ENCODE measurements around the gene CCDC87.

The CCDC87 gene

GRCh38 chr11:66562907-66563583 lies 29.8 kb downstream of the CCDC87 start:
- Histone ChIP-seq H3K27ac (ENCODE audit: low read depth, low read length) (no peak overlapping the region), H2AFZ (ENCODE audit: low read depth, low read length, severe bottlenecking) (no peak overlapping the region), H3K4me2 (ENCODE audit: low read depth, low read length, poor library complexity, severe bottlenecking) (no peak overlapping the region), H3K36me3 (ENCODE audit: low read length) (no peaks in the 10 kb centered on the region), H3F3A (ENCODE audit: insufficient read depth) (no peaks in the 10 kb centered on the region), H3K27me3 (ENCODE audit: low read length) (no peaks in the 10 kb centered on the region), H3K4me3 (ENCODE audit: insufficient read depth, low read length, poor library complexity, severe bottlenecking) (no peak overlapping the region), H4K20me1 (ENCODE audit: low read depth, low read length) (no peaks in the 10 kb centered on the region), H3K9ac (ENCODE audit: low read length) (no peak overlapping the region), H3K9me3 (ENCODE audit: insufficient read depth, low read length) (no peaks in the 10 kb centered on the region), H3K79me2 (ENCODE audit: insufficient read depth, low read length) (no peaks in the 10 kb centered on the region), H3K9me2 (replicated peaks; ENCODE audit: insufficient read depth, low read length) (no peaks in the 10 kb centered on the region)
- TF ChIP-seq EZH2phosphoT487 (conservative IDR thresholded peaks at IDR 0.05; ENCODE audit: low read length) (no peak), CTCF (IDR thresholded peaks at IDR 0.05; ENCODE audit: insufficient read depth, low read length, poor library complexity, severe bottlenecking) (no peak)

GRCh38 chr11:66562275-66562674 lies 30.6 kb downstream of the CCDC87 start:
- Histone ChIP-seq H3K9ac (ENCODE audit: low read length) (no peak overlapping the region), H3K79me2 (ENCODE audit: insufficient read depth, low read length) (no peaks in the 10 kb centered on the region), H3K27ac (ENCODE audit: low read depth, low read length) (no peak overlapping the region), H4K20me1 (ENCODE audit: low read depth, low read length) (no peaks in the 10 kb centered on the region), H2AFZ (ENCODE audit: low read depth, low read length, severe bottlenecking) (no peak overlapping the region), H3K27me3 (ENCODE audit: low read length) (no peaks in the 10 kb centered on the region), H3K4me2 (ENCODE audit: low read depth, low read length, poor library complexity, severe bottlenecking) (no peak overlapping the region), H3K36me3 (ENCODE audit: low read length) (no peaks in the 10 kb centered on the region), H3K9me2 (replicated peaks; ENCODE audit: insufficient read depth, low read length) (no peaks in the 10 kb centered on the region), H3F3A (ENCODE audit: insufficient read depth) (no peaks in the 10 kb centered on the region), H3K4me3 (ENCODE audit: insufficient read depth, low read length, poor library complexity, severe bottlenecking) (no peak overlapping the region), H3K9me3 (ENCODE audit: insufficient read depth, low read length) (no peaks in the 10 kb centered on the region)
- TF ChIP-seq CTCF (IDR thresholded peaks at IDR 0.05; ENCODE audit: insufficient read depth, low read length, poor library complexity, severe bottlenecking) (no peak), EZH2phosphoT487 (conservative IDR thresholded peaks at IDR 0.05; ENCODE audit: low read length) (no peak)

GRCh38 chr11:66561975-66562248 lies 31.0 kb downstream of the CCDC87 start:
- no peak for TF ChIP-seq CTCF (IDR thresholded peaks at IDR 0.05; ENCODE audit: insufficient read depth, low read length, poor library complexity, severe bottlenecking)
- no peak for TF ChIP-seq EZH2phosphoT487 (conservative IDR thresholded peaks at IDR 0.05; ENCODE audit: low read length)
- H3K27me3 ChIP-seq (ENCODE audit: low read length) = no peaks in the 10 kb centered on the region

More at GRCh38 chr11:66561975-66562248, 31.0 kb downstream of the CCDC87 start:
- no peak overlapping the region for H2AFZ ChIP-seq (ENCODE audit: low read depth, low read length, severe bottlenecking)
- no peak overlapping the region for H3K27ac ChIP-seq (ENCODE audit: low read depth, low read length)
- H3F3A ChIP-seq (ENCODE audit: insufficient read depth) = no peaks in the 10 kb centered on the region
- H3K9me3 ChIP-seq (ENCODE audit: insufficient read depth, low read length) = no peaks in the 10 kb centered on the region
- H3K9ac ChIP-seq (ENCODE audit: low read length) = no peak overlapping the region
- H3K79me2 ChIP-seq (ENCODE audit: insufficient read depth, low read length) = no peaks in the 10 kb centered on the region
- H3K9me2 ChIP-seq (replicated peaks; ENCODE audit: insufficient read depth, low read length) = no peaks in the 10 kb centered on the region
- H4K20me1 ChIP-seq (ENCODE audit: low read depth, low read length) = no peaks in the 10 kb centered on the region
- H3K4me2 ChIP-seq (ENCODE audit: low read depth, low read length, poor library complexity, severe bottlenecking) = no peak overlapping the region
- no peaks in the 10 kb centered on the region for H3K36me3 ChIP-seq (ENCODE audit: low read length)
- H3K4me3 ChIP-seq (ENCODE audit: insufficient read depth, low read length, poor library complexity, severe bottlenecking) = no peak overlapping the region
